C4-2B (cell line): ENCODE data around the gene BPIFB6.
"Not testable (repeated sequence)": the region's sequence is repeated elsewhere in the genome, so short reads cannot be mapped to it uniquely, and the experiment has no call there.

ENCODE experiments used
- H3K27ac ChIP-seq: fragments of 450-650 bp; 2 replicates; pipeline ENCODE4 v1.5.1; 2017
- ZFX ChIP-seq: fragments of 450-650 bp; IDR thresholded peaks from 2 replicates; pipeline ENCODE4 v1.6.1; 2017
- TF ChIP-seq, protein P1 (sequence below): fragments of 450-650 bp; conservative IDR thresholded peaks from 2 replicates; pipeline ENCODE4 v1.5.1; 2017; ENCODE audit warnings: mild to moderate bottlenecking

The BPIFB6 gene

DNA sequence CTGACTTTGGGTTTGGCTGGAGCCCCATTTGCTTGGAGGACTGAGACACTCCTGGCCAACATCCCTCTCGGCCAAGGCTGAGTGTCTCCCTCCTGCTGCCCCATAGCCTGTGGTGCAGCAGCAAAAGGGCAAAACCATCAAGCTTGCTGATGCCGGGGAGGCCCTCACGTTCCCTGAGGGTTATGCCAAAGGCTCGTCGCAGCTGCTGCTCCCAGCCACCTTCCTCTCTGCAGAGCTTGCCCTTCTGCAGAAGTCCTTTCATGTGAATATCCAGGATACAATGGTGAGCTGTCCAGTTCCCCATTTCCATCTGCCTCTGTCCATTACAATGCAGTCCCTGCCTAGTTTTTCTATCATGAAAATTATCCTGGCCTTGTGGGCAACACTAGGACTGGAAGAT is 6.0 kb downstream of the BPIFB6 start:
- no peak overlapping the region for H3K27ac ChIP-seq
- TF ChIP-seq, protein P1, sequence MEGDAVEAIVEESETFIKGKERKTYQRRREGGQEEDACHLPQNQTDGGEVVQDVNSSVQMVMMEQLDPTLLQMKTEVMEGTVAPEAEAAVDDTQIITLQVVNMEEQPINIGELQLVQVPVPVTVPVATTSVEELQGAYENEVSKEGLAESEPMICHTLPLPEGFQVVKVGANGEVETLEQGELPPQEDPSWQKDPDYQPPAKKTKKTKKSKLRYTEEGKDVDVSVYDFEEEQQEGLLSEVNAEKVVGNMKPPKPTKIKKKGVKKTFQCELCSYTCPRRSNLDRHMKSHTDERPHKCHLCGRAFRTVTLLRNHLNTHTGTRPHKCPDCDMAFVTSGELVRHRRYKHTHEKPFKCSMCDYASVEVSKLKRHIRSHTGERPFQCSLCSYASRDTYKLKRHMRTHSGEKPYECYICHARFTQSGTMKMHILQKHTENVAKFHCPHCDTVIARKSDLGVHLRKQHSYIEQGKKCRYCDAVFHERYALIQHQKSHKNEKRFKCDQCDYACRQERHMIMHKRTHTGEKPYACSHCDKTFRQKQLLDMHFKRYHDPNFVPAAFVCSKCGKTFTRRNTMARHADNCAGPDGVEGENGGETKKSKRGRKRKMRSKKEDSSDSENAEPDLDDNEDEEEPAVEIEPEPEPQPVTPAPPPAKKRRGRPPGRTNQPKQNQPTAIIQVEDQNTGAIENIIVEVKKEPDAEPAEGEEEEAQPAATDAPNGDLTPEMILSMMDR, result no peak
- no peak for TF ChIP-seq ZFX

DNA sequence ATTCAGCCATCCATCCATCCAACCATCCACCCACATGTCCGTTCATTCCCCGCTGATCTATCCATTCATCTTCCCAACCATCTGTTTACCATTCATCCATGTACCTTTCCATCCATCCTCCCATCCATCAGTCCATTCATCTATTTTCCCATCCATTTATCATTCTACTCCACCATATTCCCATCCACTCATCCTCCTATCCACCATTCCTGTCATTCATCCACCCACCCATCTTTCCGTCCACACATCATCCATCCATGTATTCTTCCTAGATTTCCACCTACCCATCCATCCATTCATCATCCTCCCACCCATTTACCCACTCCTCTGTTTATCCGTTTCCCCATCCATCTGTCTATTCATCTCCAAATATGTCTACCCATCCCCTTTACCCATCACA is 6.8 kb downstream of the BPIFB6 start:
- H3K27ac ChIP-seq, result no peak overlapping the region
- no peak for TF ChIP-seq ZFX
- TF ChIP-seq, protein P1, result no peak

DNA sequence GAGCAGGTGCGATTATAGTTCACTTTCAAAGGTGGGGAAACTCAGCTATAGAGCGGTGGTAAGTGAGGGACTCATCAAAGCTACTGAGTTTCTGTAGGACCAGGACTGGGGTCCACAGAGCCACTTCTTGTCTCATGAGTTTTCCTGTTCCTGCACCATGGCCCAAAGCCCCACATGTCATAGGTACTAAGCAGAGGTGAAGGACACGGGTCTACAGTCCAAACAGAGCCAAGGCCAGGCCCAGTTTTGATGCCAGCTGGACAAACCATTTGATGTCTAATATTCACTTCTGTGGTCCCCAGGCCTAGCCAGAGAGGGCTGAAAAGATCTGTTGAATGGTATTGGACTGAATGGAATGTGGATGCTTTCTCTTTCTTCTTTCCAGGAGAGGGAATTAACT is 11.0 kb downstream of the BPIFB6 start:
- no peak overlapping the region for H3K27ac ChIP-seq
- TF ChIP-seq, protein P1, result no peak
- no peak for TF ChIP-seq ZFX

DNA sequence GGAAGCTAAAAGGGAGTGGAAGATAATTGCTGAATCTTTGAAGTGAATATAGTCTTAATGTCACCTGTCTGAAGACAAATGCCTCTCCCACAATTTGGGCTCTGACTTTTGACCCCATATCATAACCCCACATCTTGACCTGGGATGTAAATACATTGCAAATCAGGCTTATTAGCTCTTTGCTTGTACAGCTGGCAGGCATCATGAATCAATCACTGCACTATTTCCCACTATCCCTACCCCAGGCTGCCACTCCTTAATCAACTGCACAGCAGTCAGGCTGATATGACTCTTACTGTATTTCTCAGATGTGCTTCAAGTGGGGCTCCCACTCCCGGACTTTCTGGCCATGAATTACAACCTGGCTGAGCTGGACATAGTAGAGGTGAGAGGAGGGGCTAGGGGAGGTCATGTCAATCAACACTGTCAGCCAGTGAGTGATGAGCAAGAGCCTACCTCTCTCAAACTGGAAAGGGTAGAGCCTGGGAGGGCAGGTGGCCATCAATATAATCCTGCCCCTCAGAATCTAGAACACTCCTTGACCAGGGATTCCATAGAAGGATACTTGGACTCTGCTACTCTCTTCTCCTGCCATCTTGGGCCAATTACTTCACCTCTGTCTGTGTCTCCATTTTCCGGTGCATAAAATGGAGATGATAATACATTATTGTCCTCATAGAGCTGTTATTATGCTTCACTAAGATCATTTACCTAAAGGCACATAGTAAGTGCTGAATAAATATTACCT is 11.7 kb downstream of the BPIFB6 start:
- TF ChIP-seq, protein P1, result no peak
- no peak for TF ChIP-seq ZFX
- no peak overlapping the region for H3K27ac ChIP-seq

DNA sequence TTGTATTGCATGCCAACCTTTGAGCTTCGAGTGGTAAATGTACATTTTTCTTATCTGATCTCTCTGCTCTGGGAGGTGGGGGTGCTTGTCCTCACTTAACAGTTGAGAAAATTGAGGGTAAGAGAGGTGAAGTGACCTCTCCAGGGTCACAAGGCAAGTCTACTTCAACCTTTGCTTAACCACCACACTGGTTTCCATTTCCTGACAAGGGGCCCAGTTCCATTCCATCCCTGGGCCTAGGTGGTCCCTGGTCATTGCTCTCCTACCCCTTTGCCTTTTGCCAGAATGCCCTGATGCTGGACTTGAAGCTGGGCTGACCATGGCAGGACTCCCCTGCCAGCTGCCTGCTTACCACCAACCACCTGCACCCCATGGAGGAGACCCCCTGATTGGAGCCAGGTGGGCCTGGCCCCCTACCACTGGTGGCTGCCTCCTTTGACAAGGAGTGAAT is 12.3 kb downstream of the BPIFB6 start:
- TF ChIP-seq, protein P1, result no peak
- no peak for TF ChIP-seq ZFX
- H3K27ac ChIP-seq, result no peak overlapping the region

DNA sequence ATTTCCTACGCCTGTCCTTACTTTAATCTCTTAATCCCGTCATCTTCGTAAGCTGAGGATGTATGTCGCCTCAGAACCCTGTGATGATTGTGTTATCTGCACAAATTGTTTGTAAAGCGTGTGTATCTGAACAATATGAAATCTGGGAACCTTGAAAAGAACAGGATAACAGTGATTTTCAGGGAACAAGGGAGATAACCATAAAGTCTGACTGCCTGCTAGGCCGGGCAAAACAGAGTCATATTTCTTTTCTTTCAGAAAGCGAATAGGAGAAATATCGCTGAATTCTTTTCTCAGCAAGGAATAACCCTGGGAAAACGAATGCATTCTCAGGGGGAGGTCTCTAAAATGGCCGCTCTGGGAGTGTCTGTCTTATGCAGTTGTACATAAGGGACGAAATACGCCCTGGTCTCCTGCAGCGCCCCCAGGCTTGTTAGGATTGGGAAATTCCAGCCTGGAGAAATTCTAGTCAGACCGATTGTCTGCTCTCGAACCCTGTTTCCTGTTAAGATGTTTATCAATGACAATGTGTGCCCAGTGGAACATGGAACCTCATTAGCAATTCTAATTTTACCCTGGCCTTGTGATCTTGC is 13.8 kb downstream of the BPIFB6 start:
- H3K27ac ChIP-seq, result not testable (repeated sequence)

DNA sequence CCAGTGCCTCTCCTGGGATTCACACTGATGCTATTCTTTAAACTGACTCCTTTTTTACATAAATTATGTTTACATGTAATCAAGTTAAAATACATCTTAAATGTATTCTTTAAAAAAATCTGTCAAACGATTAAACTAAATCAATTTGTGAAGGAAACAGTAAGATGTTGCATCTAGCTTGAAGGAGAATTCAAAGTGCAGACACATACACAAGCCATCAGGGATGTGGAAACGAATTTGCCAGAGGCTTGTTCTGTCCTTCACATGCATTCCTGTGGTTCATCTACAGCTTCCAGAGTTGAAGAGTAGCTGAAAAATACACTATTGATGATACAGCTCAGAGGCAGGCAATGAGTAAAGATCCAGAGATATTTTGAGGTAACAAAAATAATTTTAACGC is 15.0 kb downstream of the BPIFB6 start:
- TF ChIP-seq, protein P1, result no peak
- TF ChIP-seq ZFX, result no peak
- H3K27ac ChIP-seq, result no peak overlapping the region

DNA sequence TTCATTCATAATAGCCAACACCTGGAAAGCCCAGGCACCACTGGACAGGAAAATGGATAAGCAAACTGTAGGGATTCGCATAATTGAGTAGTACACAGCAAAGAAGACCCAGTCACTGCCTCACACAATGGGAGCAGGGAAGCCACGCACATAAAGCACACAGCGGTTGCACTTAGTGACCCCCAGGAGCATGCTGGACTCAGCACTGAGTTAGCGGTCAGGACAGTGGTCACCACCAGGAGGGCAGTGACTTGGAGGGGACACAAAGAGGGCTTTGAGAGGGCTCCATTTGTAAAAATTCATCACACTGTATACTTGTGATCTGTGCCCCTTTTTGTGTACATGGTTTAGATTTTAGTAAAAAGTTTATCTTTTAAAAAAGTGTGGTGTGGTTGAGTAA is 19.9 kb downstream of the BPIFB6 start:
- H3K27ac ChIP-seq, result no peak overlapping the region
- TF ChIP-seq ZFX, result no peak
- TF ChIP-seq, protein P1, result no peak
